Kidney capillary endothelial cell (primary cell): ENCODE measurements around the gene BNC2.
"Not testable (repeated sequence)": the region's sequence is repeated elsewhere in the genome, so short reads cannot be mapped to it uniquely, and the experiment has no call there.

Experiments used
- DNase-seq: peaks from one replicate; pipeline ENCODE4 v3.0.0-alpha.2; 2018; ENCODE audit warnings: low spot score

BNC2 gene

DNA sequence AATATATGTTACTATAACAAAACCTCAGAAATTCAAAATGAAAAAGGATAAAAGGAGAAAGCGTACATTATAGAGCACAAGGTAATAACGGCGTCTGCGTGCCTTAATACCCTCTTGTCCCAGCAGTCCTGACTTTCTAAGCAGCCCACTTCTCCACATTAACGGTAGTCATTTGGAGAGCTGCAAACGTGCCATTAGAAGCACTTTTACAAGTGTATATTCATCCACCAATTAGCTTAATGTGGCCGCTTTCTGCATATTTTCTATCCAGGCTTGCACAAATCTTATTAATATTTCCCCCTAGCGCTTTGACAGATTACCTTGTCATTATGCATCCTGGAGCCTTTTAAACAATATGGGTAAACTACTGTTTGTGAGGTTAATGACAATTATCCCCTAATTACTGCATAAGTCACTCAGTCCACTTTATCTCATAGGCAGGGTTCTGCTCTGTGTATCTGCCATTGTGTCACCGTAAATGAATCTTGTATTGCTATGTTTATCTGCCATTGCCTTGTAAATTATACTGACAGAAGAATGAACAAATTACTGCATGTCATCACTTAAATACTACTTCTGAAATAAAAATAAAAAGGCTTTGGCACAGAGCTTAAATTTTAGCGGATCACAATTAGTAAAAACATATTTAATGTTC is 421.3 kb downstream of the BNC2 start:
- DNase-seq: no peak

DNA sequence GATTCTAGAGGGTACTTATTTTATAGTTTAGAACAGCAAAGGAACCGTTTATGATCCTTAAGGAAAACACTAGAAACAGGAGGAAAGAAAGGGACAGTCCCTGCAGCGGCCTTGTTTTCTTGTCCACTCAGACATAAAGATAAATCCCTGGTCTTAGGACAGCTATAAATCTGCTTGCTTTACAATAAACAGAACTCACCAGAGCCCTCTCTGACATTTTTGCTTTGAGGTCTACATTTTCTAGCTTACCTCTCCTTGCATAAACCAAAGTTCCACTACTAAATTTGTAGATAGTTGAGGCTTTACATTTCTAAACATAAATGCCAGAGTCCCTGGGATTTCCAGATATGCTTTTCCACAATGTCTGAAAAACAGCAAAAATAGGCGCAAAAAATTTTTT is 422.5 kb downstream of the BNC2 start:
- no peak for DNase-seq

GRCh38 chr9:16446636-16447035 is 423.8 kb downstream of the BNC2 start:
- no peak for DNase-seq

- DNase-seq: no peak
Measured at GRCh38 chr9:16445141-16445920, 425.1 kb downstream of the BNC2 start.

GRCh38 chr9:16442622-16443021 is 427.8 kb downstream of the BNC2 start:
- no peak for DNase-seq

- no peak for DNase-seq
Measured at GRCh38 chr9:16441791-16442190, 428.7 kb downstream of the BNC2 start.

- DNase-seq: not testable (repeated sequence)
Measured at GRCh38 chr9:16438831-16439230, 431.6 kb downstream of the BNC2 start.

DNA sequence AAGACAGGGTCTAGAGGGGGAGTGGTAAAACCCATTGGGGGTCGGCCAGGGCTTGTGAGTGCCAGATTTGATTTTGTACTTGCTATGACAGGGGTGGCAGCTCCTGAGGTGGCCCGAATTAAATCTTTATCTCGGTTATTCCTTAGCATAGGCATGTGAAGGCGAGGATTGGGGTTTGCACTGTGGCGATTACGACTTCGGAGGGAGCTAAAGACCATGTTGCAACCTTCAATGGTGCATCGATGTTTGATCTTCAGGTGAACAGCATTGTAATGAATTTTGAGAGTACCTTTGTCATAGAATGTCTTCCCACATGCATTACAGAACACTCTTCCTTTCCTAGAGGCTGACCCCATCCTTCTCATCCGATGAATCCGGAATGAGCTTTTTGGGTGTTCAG is 433.9 kb downstream of the BNC2 start:
- no peak for DNase-seq

GRCh38 chr9:16434526-16434925 is 435.9 kb downstream of the BNC2 start:
- DNase-seq: no peak

GRCh38 chr9:16433494-16433893 is 437.0 kb downstream of the BNC2 start:
- no peak for DNase-seq

DNA sequence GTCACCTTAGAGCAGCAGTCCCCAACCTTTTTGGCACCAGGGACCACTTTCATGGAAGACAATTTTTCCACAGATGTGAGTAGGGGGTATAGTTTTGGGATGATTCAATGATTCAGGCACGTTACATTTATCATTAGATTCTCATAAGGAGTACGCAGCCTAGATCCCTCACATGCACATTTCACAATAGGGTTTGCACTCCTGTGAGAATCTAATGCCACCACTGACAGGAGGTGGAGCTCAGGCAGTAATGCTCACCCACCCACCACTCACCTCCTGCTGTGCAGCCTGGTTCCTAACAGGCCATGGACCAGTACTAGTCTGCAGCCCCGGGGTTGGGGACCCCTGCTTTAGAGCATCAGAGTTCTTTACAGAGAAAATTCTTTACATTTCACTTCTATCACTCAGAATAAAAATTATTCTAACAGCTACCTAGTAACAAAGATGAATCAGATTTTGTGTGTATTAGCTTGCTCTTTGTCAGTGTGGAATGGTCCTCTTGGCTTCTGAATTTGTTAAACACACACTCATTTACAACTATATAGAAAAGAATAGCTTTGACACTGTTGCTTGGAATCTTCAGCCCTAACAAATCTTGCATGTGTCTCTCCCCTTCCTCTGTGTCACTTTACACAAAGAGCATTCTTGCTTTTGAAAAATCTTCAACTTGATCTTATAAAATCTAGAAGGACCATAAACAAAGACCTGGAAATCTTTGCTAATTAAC is 438.6 kb downstream of the BNC2 start:
- no peak for DNase-seq

- DNase-seq: no peak
Measured at GRCh38 chr9:16429671-16430070, 440.8 kb downstream of the BNC2 start.

GRCh38 chr9:16427873-16428427 is 442.5 kb downstream of the BNC2 start:
- no peak for DNase-seq

DNA sequence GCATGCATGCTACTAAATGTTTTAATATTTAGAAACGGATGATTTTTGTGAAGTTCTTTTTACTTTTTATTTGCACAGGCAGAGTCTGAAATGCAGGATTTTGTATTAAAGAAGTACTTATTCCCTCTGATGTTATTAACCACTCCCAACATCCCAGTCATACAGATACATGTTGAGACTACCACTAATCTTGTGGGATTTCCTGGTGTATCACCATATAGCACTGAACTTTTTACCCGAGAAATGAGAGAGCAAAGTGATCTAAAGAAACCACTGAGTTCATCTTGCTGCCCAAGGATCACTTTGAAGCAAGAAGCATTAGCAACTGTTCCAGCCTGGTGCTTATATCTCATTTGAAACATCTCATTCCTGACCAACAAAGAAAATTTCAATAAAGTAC is 443.8 kb downstream of the BNC2 start:
- DNase-seq: no peak

GRCh38 chr9:16425562-16426231 is 444.8 kb downstream of the BNC2 start:
- no peak for DNase-seq

DNA sequence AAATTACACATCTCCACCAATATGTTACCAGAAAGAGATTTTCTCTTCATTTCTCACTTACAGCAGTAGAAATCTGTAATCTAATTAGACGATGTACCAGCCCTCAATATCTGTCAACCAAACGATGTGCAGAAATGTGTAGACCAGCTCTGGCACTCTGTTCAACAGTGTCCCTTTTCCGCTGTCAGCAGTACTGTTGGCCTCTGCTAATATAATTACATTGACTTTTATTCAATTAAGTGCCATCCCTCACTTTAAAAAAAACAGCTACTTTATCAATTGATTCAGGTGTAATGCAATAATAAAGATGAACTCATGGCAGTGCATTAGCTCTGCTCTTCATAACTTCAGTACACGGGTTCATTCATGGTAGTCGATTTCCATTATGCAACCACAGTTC is 448.4 kb downstream of the BNC2 start:
- DNase-seq: no peak

- DNase-seq: no peak
Measured at GRCh38 chr9:16421532-16421931, 448.9 kb downstream of the BNC2 start.

GRCh38 chr9:16419124-16419523 is 451.3 kb downstream of the BNC2 start:
- DNase-seq: no peak

DNA sequence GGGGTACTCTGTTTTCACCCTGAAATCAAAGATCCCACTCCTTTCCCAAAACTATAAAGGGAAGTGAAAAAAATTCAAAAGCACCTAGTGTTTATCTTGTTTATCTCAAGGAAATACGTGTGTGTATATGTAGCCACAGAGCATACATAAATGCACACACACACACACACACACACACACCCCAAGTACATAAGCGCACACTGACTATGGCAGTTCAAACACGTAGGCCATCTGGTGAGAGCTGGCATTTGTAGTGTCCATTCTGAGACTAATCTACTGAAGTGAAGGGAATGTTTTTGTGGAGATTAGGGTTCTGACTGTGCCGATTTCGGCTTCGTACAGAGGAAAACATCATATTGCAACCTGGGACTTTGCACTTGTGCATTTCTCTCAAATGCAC is 451.7 kb downstream of the BNC2 start:
- DNase-seq: no peak

- no peak for DNase-seq
Measured at GRCh38 chr9:16417749-16418148, 452.7 kb downstream of the BNC2 start.

- no peak for DNase-seq
Measured at GRCh38 chr9:16417161-16417560, 453.3 kb downstream of the BNC2 start.

GRCh38 chr9:16414451-16414850 is 456.0 kb downstream of the BNC2 start:
- no peak for DNase-seq
